Fibroblast of peridontal ligament (primary cell): ENCODE measurements around the gene CEMIP2.
A peak's percentile ranks its signal among the peaks of the same experiment; 100 is the strongest.
"Not testable (repeated sequence)": the region's sequence is repeated elsewhere in the genome, so short reads cannot be mapped to it uniquely, and the experiment has no call there.

ENCODE experiments used
- DNase-seq: peaks from one replicate; pipeline ENCODE4 v3.0.0-alpha.2; 2010; ENCODE audit errors: extremely low read depth

The CEMIP2 gene

DNA sequence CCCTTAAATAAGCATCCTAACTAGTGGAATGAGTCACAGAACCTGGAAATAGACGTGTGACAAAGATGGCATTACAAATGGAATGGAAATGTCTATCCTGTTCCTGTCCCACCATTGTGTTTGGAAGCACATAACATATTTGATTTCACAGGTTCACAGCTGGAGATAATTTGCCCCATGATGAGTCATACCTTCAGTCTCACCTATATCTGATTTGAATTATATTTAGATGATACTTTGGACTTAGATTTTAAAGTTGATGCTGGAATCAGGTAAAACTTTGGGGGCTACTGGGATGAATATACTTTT, 92.5 kb downstream of the CEMIP2 start:
- no peak for DNase-seq

DNA sequence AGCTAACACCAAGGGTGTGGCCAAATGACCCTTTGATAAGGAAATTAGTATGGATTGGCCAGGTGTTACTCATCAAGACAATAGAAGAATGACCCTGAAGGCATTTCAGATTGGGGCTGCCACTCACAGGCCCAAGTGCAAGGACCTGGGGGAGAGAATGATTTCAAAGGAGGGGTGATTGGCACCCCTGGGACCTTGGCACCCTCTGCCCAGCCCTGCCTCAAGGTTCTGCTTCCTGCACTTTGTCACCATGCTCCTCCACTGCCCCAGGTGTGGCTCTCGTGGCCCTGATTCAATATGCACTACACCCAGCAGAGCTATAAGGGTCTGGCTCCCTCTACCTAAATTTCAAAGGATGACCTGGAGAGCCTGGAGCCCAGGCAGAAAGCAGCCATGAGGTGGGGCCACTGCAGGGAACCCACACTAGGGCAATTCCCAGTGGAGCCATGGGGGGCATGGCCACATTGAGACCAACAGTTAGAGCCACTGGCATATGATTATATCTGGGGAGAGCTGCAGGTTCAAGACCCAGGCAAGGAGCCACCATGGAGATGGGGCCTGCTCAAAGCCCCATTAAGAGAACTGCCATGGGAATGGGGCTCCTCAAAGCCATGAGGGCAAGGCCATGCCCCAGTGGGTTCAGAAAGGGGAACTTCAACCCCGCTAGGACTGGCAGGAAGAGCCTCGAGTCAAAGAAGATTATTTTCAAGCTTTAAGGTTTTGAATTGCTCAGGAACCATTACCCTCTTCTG, 93.0 kb downstream of the CEMIP2 start:
- no peak for DNase-seq

DNA sequence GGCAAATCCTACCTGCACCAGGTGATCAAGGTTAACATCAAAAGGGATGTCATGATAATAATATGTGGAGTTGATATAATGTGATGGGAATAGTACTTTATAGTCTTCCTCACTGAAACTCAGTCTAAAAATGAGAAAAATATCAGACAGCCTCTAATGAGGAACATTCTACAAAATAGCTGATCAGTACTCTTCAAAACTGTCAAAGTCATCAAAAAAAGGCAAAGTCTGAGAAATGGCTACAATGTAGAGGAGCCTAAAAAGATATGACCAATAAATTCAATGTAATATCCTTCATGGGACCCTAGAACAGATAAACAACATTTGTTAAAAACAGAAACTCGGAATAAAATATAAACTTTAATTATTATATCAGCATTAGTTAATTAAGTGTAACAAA, 95.7 kb downstream of the CEMIP2 start:
- no peak for DNase-seq

DNA sequence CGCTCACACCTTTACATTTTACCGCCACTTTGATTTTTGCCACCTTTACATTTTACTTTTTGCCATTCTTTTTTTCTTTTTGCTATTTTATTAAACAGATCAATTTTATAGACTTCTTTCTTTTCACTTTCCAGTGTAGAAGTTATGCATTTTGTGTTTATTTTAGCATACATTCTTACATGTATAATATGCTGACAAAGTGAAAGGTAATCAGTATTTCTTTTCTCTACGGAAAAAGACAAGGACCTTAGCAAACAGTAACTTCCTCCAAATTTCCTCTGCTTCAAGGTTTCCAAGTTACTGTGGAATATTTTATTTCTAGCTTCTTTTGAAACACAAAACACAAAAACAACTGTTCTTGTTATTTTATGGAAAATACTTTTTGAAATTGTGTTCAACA, 97.0 kb downstream of the CEMIP2 start:
- DNase-seq, result no peak

DNA sequence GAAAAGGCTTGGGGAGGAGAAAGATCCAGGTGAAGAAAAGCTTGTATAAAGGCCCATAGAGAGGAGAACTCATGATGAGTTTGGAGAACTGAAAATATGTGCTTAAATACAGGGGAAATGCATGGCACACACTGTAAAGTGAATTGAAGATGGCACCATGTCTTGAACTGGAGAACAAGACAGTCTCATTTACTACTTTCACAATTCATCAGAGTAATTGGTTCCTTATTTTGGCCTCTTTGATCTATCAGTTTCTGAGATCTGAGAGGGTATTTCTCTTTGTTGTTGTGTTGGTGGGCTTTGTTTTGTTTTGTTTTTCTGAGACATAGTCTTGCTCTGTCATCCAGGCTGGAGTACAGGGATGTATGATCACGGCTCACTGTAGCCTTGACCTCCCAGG, 98.2 kb downstream of the CEMIP2 start:
- DNase-seq, result no peak

DNA sequence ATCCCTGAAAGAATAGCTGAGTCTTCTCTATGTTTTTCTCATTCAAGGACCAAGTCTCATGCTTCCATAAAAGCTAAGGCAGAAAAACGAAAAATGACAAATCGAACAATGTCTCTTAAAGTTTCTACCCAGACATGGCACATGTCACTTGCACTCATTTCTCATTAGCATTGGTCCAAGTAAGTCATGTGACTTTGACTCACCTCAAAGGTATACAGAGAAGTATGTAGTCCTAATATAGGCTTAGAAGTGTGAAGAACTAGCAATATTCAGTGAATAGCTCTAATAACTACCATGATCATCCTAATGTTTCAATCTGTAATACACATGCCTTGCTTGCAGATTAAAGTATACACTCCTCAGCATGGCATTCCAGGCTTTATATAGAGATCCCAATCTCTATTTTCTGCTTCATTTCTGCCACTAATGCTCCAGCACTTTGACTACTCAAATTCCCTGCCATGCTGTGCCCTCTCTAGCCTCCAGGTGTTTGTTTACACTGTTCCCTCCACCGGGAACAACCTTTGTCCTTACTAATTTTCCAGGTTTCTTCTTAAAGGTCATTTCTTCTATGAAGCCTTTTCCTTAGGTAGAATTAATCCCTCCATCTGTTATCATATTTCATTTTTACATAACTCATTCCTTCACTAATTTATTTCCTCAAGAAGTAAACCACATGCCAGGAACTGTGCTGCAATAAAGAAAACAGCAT, 98.9 kb downstream of the CEMIP2 start:
- no peak for DNase-seq

DNA sequence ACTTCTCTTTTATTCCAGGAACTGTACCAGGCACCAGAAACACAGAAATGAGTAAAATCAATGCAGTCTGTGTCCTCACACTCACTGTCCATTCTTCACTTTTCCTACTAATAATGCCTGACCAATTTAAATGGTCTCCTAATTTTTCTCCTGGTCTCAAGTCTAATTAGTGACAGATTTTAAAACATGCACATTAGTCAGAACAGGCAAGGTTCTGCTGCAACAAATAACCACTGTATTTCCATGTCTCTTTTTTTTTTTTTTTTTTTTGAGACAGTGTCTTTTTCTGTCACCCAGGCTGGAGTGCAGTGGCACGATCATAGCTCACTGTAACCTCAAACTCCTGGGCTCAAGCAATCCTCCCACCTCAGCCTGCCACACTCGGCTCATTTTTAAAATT, 99.6 kb downstream of the CEMIP2 start:
- no peak for DNase-seq

DNA sequence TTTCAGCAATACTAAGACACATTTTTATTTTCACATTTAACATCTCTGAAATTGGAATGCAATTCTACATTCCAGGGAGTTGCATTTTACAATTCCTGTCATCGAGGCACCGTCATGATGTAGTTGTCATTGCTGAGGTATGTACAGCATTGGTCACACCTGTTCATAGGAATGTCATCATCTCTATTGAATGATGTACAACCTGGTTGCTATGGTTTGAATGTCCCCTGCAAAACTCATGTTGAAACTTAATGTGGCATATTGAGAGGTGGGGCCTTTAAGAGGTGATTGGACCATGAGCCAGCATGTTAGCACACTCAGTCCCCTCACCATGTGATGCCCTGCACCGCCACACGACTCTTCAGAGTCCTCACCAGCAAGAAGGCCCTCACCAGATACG, 103.1 kb downstream of the CEMIP2 start:
- DNase-seq, result no peak

DNA sequence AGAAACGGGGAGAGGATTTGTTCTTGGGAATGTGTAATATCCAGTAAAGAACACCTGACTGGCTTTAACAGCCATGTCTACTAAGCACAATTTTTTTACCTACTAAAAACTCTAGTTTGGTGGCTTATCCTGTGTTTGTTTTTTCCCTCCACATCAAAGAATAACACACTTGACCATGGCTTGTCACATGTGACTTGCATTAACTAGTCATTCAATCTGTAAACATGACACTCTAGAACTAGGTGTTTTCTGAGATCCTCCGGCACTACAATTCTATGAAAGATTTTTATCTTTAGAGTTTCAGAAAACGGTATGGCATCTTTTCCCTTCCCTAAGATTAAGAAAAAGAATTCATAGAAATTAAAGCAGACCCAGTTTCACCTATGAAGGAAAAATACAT, 103.7 kb downstream of the CEMIP2 start:
- DNase-seq, result no peak

DNA sequence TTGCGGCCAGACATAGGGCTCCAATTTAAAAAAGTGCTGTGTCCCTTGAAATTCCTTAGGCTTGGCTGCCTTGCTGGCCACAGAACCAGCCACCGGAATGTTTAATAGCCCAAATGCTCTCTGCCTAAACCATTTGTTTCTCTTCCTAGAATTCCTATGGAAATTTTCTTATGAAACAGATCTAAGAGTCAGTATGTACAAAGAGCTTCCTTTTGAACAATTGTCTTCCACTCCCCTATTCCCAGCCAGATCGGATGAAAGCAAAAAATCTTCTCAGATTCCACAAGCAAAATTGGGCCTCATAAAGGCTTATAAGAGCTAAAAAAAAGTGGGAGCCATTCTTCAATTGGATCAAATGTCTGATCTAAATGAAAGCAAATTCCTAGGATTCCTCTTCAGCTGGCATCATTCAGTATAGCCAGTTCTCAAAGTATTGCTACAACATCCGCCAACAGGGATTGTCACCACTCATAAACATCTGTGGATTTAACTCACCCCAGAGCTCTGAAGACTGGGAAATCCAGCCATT, 104.3 kb downstream of the CEMIP2 start:
- DNase-seq, result peak; percentile 69

DNA sequence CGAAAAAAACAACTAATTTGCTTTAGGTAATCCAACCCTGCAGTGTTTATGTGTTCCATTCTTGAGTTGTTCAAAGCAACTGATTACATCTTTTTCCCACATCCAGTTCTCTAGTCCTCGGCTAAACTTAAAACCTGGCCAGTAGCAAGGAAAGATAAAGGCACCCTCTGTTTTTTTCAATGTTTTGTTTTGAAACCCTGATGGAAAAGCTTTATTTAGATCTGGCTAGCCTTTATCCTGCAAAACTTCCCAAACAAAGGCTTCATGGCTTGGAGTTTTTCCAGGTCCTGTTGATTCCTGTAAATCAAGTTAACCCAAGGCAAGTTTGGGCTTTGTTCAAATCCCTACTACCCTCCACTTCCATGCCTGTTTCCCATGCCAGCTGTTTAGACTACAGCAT, 105.1 kb downstream of the CEMIP2 start:
- peak; percentile 69 for DNase-seq

DNA sequence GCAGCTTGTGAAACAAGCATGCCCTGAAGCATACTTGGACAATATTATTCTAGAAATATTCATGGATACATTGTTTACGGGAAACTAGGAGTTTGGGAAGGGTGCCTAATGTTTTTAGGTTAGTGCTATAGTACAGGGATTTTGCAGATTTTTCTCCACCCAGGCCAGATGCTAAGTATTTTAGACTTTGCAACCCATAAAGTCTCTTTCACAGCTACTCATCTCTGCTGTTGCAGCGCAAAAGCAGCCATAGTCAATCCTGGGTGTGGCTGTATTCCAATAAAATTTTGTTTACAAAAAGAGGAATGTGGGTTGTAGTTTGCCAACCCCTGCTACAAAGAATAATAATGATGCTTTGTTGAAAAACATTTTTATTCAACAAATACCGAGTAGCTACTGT, 106.2 kb downstream of the CEMIP2 start:
- no peak for DNase-seq

DNA sequence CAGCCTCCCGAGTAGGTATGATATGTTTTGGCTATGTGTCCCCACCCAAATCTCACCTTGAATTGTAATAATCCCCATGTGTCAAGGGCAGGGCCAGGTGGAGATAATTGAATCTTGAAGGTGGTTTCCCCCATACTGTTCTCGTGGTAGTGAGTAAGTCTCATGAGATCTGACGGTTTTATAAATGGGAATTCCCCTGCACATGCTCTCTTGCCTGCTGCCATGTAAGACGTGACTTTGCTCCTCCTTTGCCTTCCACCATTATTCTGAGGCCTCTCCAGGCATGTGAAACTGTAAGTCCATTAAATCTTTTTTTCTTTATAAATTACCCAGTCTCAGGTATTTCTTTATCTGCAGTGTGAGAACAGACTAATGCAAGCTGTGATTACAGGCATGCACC, 111.0 kb downstream of the CEMIP2 start:
- DNase-seq, result not testable (repeated sequence)

DNA sequence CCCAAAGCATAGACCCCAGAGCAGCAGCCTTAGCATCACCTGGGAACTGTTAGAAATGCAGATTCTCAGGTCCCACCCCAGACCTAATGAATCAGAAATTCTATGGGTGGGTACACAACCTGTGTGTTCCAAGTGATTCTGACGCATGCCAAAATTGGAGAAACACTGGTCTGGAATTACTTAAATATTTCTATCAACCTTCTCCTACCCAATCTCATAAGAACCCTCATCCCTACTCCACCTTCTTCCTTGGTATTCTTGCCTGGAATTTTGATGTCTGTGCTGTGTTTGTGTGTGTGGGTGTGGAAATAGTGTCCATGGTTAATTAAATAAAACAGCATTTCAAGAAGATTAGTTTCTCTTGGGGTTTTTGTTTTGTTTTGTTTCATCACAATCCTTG, 111.8 kb downstream of the CEMIP2 start:
- DNase-seq, result no peak

DNA sequence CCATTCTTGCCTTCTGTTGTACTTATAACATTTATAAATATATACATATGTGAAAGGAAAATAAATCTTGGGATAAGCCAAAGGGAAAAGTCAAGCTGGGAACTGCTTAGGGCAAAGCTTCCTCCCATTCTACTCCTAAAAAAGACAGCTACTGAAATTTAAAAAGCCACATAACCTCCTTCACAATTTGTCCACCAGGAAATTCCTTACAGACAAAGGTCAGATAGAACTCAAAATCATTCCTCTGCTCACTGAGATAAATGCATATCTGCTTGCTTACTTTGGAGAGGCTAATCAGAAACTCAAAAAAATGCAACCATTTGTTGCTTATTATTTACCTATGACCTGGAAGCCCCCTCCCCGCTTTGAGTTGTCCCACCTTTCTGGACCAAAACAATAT, 112.5 kb downstream of the CEMIP2 start:
- DNase-seq, result no peak

DNA sequence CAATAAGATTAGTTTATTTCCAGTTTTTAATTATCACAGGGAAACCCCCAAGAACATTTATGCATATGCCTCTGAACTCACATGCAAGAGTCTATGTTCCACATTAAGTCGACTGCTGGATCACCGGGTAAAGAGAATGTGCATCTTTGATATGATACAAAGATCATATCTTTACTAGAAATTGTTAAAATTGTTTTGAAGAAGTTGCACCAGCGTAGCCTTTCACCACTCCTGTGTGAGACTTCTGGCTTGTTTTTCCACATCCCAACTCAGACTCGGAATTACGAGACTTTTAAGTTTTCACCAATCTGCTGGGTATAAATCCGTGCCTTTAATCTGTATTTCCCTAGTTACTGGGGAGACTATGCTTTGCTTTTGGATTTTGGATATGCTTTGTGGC, 113.2 kb downstream of the CEMIP2 start:
- no peak for DNase-seq

DNA sequence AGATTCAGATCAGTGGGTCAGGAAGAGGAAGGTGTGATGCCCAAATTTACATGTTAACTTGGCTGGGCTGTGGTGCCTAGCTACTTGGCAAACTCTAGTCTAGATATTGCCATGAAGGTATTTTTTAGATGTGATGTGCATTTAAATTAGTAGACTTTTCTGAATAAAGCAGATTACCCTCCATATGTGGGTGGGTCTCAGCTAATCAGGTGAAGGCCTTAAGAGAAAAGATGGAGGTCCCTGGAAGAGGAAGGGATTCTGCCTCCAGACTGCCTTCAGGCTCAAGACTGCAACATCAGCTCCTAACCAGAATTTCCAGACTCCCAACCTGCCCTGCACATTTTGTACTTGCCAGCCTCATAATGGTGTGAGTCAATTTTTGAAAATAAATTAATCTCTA, 115.8 kb downstream of the CEMIP2 start:
- DNase-seq, result no peak

DNA sequence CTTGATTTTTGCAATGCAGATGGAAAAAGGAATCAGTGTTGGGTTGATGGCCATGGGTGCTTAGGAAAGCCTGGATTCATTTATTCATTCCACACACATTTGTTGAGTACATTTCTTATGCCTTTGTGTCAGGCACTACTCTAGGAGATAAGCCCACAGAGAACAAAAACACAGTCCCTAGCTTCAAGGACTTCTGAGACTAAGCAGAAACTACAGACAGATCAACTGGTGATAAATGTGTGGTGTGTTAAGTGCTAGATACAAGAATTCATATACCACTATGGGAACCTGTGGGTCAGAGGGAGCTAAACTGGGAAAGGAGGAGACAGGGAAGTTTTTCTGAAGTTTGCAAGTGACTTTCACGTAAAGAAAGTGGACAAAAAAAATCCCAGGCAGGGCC, 119.9 kb downstream of the CEMIP2 start:
- DNase-seq, result no peak

DNA sequence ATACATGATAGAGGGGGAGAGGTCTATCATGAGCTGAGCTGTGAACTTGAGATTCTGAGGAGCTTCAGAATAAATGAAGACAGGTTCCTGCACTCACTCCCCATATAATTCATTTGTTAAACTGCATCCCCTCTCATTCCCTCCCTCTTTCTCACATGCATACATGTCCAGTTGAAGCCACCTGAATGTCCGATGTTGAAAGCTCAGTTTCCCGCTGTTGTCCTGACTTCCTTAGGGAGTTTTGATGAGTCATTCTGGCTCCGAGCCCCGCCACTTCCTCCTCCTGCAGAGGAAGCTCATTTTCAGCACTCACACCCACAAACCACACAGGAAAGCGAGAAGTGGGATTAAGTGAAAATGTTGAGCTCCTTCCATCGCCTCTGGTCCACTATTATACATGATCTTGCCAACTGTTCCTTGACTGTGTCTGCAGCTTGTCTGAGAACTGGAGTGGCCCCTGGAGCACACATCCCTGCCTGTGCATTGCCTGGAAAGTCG, 121.2 kb downstream of the CEMIP2 start:
- peak; percentile 34 for DNase-seq

DNA sequence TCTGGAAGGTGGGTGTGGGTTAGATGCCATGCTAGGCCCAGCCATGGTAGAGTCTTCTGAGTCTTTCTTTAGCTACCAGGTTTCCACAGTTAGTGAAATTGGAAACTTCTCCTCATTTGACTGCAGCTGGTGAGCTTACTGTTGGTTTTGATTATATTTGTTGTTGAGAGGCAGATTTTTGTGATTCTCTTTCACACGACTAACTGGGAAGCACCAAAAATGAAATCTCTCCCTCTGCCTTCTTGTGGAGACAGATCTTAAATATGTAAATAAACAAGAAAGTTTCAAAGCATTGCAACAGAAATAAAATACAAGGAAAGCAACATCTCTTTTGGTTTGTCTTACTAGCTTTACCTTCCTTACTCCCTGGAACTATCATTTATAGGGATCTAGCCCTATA, 122.2 kb downstream of the CEMIP2 start:
- DNase-seq, result peak; percentile 50

DNA sequence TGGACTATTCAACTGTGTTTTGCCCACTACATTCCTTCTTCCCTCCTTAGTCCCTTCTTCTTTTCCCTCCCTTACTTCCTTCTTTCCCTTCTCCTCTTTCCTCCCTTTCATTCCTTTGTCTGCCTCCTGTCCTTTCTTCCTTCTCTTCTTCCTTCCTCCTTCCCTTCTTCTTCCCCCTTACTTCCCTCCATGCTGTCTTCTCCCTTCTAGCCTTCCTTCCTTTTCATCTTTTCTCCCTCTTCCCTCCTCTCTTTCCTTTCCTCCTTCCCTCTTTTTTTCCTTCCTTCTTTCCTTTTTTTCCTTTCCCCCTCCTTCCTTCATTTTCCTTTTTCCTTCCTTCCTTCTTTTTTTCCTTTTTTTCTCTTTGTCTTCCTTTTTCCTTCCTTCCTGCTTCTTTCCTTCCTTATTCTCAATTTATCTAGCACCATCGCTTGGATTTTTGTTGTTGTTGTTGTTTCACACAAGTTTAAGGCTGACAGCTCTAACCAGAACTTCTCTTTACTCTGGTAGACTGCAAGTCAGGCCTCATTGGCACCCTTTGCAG, 123.4 kb downstream of the CEMIP2 start:
- DNase-seq, result no peak

DNA sequence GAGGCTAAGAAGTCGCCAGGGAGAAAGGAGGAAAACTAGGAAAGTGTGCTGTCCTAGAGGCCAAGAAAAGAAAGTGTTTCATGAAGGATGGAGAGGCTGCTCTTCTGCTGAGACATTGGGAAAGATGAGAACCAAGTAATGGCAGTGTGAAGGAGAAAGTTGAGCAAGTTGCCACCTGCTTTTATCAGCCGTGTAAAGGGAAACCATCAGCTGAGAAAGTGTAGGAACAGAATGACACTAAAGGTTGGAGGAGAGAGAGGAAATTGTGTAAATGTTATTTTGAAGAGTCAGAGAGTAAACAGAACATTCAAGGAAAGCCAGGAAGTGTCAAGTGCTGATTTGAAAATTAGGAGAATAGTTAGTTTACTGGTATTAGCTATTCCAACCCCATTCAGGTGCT, 125.0 kb downstream of the CEMIP2 start:
- DNase-seq, result no peak

DNA sequence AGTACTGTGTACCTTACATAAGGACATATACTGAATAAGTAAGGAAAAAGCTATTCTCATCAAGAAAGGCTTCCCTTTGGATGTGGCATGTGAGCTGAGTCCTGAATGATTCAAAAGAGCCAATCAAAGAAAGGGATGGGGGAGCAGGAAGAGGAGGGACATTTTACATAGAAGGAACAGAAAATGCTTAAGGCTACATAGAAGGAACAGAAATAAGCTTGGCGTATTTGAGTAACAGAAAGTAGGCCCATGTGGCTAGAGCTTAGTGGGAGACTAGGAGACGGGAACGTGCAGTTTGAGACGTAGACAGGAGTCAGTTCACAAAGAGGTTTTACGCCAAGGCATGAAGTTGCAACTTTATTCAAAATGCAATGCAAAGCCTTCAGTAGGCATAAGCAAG, 126.3 kb downstream of the CEMIP2 start:
- DNase-seq, result no peak
